ENCODE measurements around the gene SNED1. TPM values are rescaled to one million over a fixed set of nuclear protein-coding genes. Genes with fewer than 3 reads are reported as not detected.

The SNED1 gene
- polyA plus RNA-seq, 1 donor (not counting 4 experiments of a cell fraction or from before 2014, with no cell fraction given) = 0.12 TPM

- DNase-seq (ENCODE audit: low read depth, low spot score) (no peak), FAIRE-seq (no peak)
- no peak overlapping the region for H3K9ac ChIP-seq (ENCODE audit: control insufficient read depth, extremely low read depth, insufficient read depth, low read length)
- H3K79me2 ChIP-seq (ENCODE audit: control insufficient read depth, insufficient read depth, low read length) = no peaks in the 10 kb centered on the region
- no peak overlapping the region for H3K4me2 ChIP-seq (ENCODE audit: control insufficient read depth, extremely low read depth, insufficient read depth, low read depth, low read length)
- no peak overlapping the region for H3K27ac ChIP-seq (ENCODE audit: control insufficient read depth, insufficient read depth, low read length)
- no peaks in the 10 kb centered on the region for H3K9me1 ChIP-seq (ENCODE audit: control insufficient read depth, extremely low read depth, insufficient read depth, low read length)
- dilution Hi-C loops (cut with MboI; ENCODE audit: extremely low pct_ligation_motif_present, low sequenced_read_pairs) = no loop called here
- H4K20me1 ChIP-seq (ENCODE audit: control insufficient read depth, extremely low read depth, insufficient read depth, low read length) = no peaks in the 10 kb centered on the region
- H3K27me3 ChIP-seq (ENCODE audit: control insufficient read depth, extremely low read depth, insufficient read depth, low read length) = peaks cover 38% of the 10 kb centered on the region
- no peaks in the 10 kb centered on the region for H3K36me3 ChIP-seq (ENCODE audit: control insufficient read depth in 2 of 2, extremely low read depth in 1 of 2, insufficient read depth in 2 of 2, low read length in 2 of 2)
- no peak overlapping the region for H2AFZ ChIP-seq (ENCODE audit: control insufficient read depth, low read length)
- TF ChIP-seq, protein P1, sequence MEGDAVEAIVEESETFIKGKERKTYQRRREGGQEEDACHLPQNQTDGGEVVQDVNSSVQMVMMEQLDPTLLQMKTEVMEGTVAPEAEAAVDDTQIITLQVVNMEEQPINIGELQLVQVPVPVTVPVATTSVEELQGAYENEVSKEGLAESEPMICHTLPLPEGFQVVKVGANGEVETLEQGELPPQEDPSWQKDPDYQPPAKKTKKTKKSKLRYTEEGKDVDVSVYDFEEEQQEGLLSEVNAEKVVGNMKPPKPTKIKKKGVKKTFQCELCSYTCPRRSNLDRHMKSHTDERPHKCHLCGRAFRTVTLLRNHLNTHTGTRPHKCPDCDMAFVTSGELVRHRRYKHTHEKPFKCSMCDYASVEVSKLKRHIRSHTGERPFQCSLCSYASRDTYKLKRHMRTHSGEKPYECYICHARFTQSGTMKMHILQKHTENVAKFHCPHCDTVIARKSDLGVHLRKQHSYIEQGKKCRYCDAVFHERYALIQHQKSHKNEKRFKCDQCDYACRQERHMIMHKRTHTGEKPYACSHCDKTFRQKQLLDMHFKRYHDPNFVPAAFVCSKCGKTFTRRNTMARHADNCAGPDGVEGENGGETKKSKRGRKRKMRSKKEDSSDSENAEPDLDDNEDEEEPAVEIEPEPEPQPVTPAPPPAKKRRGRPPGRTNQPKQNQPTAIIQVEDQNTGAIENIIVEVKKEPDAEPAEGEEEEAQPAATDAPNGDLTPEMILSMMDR (optimal IDR thresholded peaks at IDR 0.05 in 1 of 3, IDR thresholded peaks at IDR 0.05 in 1 of 3, conservative IDR thresholded peaks at IDR 0.05 in 1 of 3; ENCODE audit: extremely low read depth in 1 of 3, insufficient read depth in 2 of 3, low read length in 3 of 3) = no peak
- TF ChIP-seq EZH2 (IDR thresholded peaks at IDR 0.05; ENCODE audit: low read length) = no peak
- H3K9me3 ChIP-seq (ENCODE audit: control insufficient read depth, low read depth, low read length) = no peaks in the 10 kb centered on the region
- no peak overlapping the region for H3K4me3 ChIP-seq (ENCODE audit: control insufficient read depth in 2 of 3, extremely low read depth in 1 of 3, insufficient read depth in 2 of 3, low read depth in 1 of 3, low read length in 3 of 3)
- no peaks in the 10 kb centered on the region for H3K4me1 ChIP-seq (ENCODE audit: control insufficient read depth, extremely low read depth, insufficient read depth, low read length)
These were observed 1.1 kb upstream of the SNED1 start for GRCh38 chr2:240997141-240997855.

DNA sequence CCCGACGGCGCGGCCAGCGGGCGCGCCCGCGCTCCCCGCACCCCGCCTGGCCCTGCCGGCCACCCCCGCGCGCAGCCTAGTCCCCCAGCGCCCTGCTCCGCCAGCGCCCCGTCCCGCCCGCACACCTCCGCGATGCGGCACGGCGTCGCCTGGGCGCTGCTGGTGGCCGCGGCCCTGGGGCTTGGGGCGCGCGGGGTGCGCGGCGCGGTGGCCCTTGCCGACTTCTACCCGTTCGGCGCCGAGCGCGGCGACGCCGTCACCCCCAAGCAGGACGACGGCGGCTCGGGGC lies 232 bp downstream of the SNED1 start:
- dilution Hi-C loops (cut with MboI; ENCODE audit: extremely low pct_ligation_motif_present, low sequenced_read_pairs) = no loop called here
- H3K27me3 ChIP-seq (ENCODE audit: control insufficient read depth, extremely low read depth, insufficient read depth, low read length) = peaks cover 38% of the 10 kb centered on the region
- H3K36me3 ChIP-seq (ENCODE audit: control insufficient read depth in 2 of 2, extremely low read depth in 1 of 2, insufficient read depth in 2 of 2, low read length in 2 of 2) = no peaks in the 10 kb centered on the region
- no peaks in the 10 kb centered on the region for H3K9me1 ChIP-seq (ENCODE audit: control insufficient read depth, extremely low read depth, insufficient read depth, low read length)
- no peak overlapping the region for H3K9ac ChIP-seq (ENCODE audit: control insufficient read depth, extremely low read depth, insufficient read depth, low read length)
- DNase-seq (ENCODE audit: low read depth, low spot score) = no peak
- H3K4me2 ChIP-seq (ENCODE audit: control insufficient read depth, extremely low read depth, insufficient read depth, low read depth, low read length) = peak overlapping the region; percentile 48
- no peaks in the 10 kb centered on the region for H3K4me1 ChIP-seq (ENCODE audit: control insufficient read depth, extremely low read depth, insufficient read depth, low read length)
- peaks cover 6% of the 10 kb centered on the region for H3K9me3 ChIP-seq (ENCODE audit: control insufficient read depth, low read depth, low read length)
- FAIRE-seq = no peak
- TF ChIP-seq, protein P1 (optimal IDR thresholded peaks at IDR 0.05 in 1 of 3, IDR thresholded peaks at IDR 0.05 in 1 of 3, conservative IDR thresholded peaks at IDR 0.05 in 1 of 3; ENCODE audit: extremely low read depth in 1 of 3, insufficient read depth in 2 of 3, low read length in 3 of 3) = no peak
- no peak for TF ChIP-seq EZH2 (IDR thresholded peaks at IDR 0.05; ENCODE audit: low read length)
- no peaks in the 10 kb centered on the region for H3K79me2 ChIP-seq (ENCODE audit: control insufficient read depth, insufficient read depth, low read length)
- H3K4me3 ChIP-seq (ENCODE audit: control insufficient read depth in 2 of 3, extremely low read depth in 1 of 3, insufficient read depth in 2 of 3, low read depth in 1 of 3, low read length in 3 of 3) = no peak overlapping the region
- H3K27ac ChIP-seq (ENCODE audit: control insufficient read depth, insufficient read depth, low read length) = no peak overlapping the region
- no peak overlapping the region for H2AFZ ChIP-seq (ENCODE audit: control insufficient read depth, low read length)
- no peaks in the 10 kb centered on the region for H4K20me1 ChIP-seq (ENCODE audit: control insufficient read depth, extremely low read depth, insufficient read depth, low read length)
